ENCODE results near the gene KIF16B. TPM values are rescaled to one million over a fixed set of nuclear protein-coding genes. Genes with fewer than 3 reads are reported as not detected.

Gene KIF16B
- polyA plus RNA-seq, 1 experiment, result 10.2 TPM

DNA sequence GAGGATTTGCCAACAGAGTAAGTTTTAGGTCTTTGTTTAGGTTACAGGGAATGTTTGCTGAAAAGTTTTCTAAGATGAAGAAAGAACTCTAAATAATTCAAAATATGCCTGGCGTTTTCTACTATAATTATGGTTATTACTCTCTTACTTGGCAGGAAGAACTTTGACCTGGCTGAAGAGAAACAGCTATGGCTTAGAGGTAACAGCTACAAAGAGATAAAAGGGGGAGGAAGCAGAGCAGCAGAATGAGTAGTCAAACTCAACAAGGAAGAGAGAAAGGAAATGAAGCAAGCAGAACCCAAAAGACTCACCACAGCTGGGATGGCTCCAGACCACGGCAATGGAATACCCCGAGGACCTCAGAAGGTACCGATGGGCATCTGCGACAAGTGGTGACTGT lies 95.6 kb downstream of the KIF16B start:
- H3K27ac ChIP-seq (ENCODE audit: low read depth, low read length), result peak overlapping the region; percentile 58
- ChIA-PET CTCF (no interaction called here), POLR2A (no interaction called here)
- DNase-seq (ENCODE audit: low read depth, low spot score), result no peak
- H3K9me3 ChIP-seq (ENCODE audit: control insufficient read depth, insufficient read depth, low read length), result no peaks in the 10 kb centered on the region
- no peaks in the 10 kb centered on the region for H3K27me3 ChIP-seq (ENCODE audit: control insufficient read depth, insufficient read depth, low read length)
- TF ChIP-seq, protein P1, sequence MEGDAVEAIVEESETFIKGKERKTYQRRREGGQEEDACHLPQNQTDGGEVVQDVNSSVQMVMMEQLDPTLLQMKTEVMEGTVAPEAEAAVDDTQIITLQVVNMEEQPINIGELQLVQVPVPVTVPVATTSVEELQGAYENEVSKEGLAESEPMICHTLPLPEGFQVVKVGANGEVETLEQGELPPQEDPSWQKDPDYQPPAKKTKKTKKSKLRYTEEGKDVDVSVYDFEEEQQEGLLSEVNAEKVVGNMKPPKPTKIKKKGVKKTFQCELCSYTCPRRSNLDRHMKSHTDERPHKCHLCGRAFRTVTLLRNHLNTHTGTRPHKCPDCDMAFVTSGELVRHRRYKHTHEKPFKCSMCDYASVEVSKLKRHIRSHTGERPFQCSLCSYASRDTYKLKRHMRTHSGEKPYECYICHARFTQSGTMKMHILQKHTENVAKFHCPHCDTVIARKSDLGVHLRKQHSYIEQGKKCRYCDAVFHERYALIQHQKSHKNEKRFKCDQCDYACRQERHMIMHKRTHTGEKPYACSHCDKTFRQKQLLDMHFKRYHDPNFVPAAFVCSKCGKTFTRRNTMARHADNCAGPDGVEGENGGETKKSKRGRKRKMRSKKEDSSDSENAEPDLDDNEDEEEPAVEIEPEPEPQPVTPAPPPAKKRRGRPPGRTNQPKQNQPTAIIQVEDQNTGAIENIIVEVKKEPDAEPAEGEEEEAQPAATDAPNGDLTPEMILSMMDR (IDR thresholded peaks at IDR 0.05; ENCODE audit: low read depth, low read length), result no peak
- no peak overlapping the region for H3K4me3 ChIP-seq (ENCODE audit: low read depth, low read length)

DNA sequence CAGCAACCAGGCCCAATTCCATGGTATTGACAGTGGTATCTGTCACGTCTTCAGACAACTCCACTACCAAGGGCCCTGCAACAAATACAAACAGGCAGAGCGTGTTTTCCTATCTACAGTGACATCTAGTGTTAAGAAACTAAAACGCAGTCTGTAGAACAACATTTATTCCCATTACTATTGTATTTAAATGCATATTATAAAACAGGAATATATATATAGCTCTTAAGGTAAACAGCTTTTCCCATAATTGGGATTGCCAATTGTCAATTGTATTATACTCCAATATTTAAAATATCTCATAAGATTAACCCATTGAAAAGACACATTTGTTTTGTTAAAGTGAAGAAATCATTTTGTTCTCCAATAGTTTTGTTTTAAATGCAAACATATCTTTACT lies 97.2 kb downstream of the KIF16B start:
- TF ChIP-seq, protein P1 (IDR thresholded peaks at IDR 0.05; ENCODE audit: low read depth, low read length), result peak; percentile 66
- CTCF ChIA-PET, result interaction anchor here (0.6 to 1.9 kb wide), 56 partner anchors 10 to 1732 kb away, joined by 3 to 25 read pairs (median 4); no protein-coding TSS in a partner anchor
- H3K9me3 ChIP-seq (ENCODE audit: control insufficient read depth, insufficient read depth, low read length), result no peaks in the 10 kb centered on the region
- H3K27ac ChIP-seq (ENCODE audit: low read depth, low read length), result no peak overlapping the region
- H3K27me3 ChIP-seq (ENCODE audit: control insufficient read depth, insufficient read depth, low read length), result no peaks in the 10 kb centered on the region
- H3K4me3 ChIP-seq (ENCODE audit: low read depth, low read length), result no peak overlapping the region
- DNase-seq (ENCODE audit: low read depth, low spot score), result no peak
- POLR2A ChIA-PET, result no interaction called here

DNA sequence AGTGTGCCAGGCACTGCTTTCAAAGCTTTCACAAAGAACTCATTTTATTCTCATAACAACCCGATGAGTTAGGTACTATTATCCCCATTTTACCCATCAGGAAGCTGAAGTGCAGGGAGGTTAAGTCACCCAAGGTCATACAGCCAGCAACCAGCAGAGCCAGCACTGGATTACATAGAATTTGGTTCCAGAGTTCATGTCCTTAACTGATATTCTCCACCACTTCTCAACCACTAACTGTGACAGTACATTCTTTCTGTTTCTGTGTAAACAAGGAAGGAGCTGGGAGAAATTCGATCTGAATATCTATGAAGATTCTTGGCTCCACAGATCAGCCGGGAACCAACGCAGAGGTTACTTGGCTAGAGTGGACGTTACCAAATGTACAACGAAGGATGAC lies 98.0 kb downstream of the KIF16B start:
- ChIA-PET CTCF (interaction anchor here (0.6 to 1.9 kb wide), 52 partner anchors 9 to 1731 kb away, joined by 3 to 25 read pairs (median 4); no protein-coding TSS in a partner anchor), POLR2A (no interaction called here)
- DNase-seq (ENCODE audit: low read depth, low spot score), result no peak
- TF ChIP-seq, protein P1 (IDR thresholded peaks at IDR 0.05; ENCODE audit: low read depth, low read length), result no peak
- H3K27ac ChIP-seq (ENCODE audit: low read depth, low read length), result no peak overlapping the region
- no peak overlapping the region for H3K4me3 ChIP-seq (ENCODE audit: low read depth, low read length)
- H3K9me3 ChIP-seq (ENCODE audit: control insufficient read depth, insufficient read depth, low read length), result no peaks in the 10 kb centered on the region
- no peaks in the 10 kb centered on the region for H3K27me3 ChIP-seq (ENCODE audit: control insufficient read depth, insufficient read depth, low read length)

DNA sequence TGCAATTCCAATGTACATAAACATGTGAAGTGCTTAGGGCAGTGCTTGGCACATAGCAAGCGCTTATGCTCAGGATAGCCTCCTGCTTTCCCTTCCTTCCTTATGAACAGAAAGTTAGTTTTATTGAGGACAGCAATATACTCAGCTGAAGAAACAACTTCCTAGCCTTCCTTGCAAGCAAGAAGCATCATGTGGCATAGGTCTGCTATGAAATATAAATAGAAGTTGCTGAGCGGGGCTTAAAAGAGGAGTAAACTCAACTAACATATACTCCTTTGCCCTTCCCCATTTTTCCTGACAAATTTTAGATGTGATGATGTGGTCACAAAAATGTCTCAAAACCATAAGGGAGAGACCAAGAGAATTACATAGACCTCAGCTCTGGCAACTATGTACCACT lies 98.9 kb downstream of the KIF16B start:
- ChIA-PET CTCF (no interaction called here), POLR2A (no interaction called here)
- no peak overlapping the region for H3K4me3 ChIP-seq (ENCODE audit: low read depth, low read length)
- no peaks in the 10 kb centered on the region for H3K9me3 ChIP-seq (ENCODE audit: control insufficient read depth, insufficient read depth, low read length)
- H3K27me3 ChIP-seq (ENCODE audit: control insufficient read depth, insufficient read depth, low read length), result no peaks in the 10 kb centered on the region
- no peak overlapping the region for H3K27ac ChIP-seq (ENCODE audit: low read depth, low read length)
- no peak for DNase-seq (ENCODE audit: low read depth, low spot score)
- TF ChIP-seq, protein P1 (IDR thresholded peaks at IDR 0.05; ENCODE audit: low read depth, low read length), result no peak

DNA sequence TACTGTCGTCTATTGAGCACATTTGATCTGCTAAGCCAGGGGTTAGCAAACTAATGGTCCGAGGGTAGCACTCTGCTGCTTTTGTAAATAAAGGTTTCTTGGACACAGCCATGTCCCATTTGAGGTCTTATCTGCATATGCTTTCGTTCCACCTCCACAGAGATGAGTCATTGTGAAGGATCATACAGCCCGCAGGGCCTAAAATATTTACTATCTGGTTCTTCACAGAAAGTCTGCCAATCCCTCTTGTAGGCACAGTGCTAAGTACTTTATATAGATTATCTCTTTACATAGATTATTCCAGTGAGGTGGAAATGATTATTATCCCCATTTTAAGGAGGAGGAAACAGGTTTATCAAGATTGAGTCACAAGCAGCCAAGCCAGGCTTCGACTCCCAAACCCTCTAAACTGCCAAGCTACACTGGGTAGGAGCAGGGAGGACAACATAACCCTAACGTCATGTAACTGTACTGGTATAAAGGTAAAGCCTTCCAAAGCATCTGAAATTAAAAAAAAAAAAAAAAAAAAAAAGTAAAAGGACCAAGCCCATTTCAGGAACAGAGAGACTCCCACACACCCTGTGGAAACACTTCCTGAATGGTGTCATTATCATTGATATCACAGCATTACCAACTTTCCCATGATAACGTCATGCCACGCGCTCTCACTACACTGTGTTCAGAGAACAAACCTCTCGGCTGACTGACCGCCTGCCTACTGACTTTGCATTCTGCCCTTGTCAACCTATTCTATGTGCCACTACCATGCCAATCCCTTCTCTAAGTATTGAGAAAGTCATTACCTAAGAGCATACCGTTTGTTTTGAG lies 101.0 kb downstream of the KIF16B start:
- no peaks in the 10 kb centered on the region for H3K27me3 ChIP-seq (ENCODE audit: control insufficient read depth, insufficient read depth, low read length)
- DNase-seq (ENCODE audit: low read depth, low spot score), result no peak
- ChIA-PET CTCF (no interaction called here), POLR2A (no interaction called here)
- TF ChIP-seq, protein P1 (IDR thresholded peaks at IDR 0.05; ENCODE audit: low read depth, low read length), result no peak
- no peaks in the 10 kb centered on the region for H3K9me3 ChIP-seq (ENCODE audit: control insufficient read depth, insufficient read depth, low read length)
- H3K27ac ChIP-seq (ENCODE audit: low read depth, low read length), result no peak overlapping the region
- no peak overlapping the region for H3K4me3 ChIP-seq (ENCODE audit: low read depth, low read length)

Data from AG04450 (cell line).